ENCODE data around the gene PRDM16.

The PRDM16 gene

DNA sequence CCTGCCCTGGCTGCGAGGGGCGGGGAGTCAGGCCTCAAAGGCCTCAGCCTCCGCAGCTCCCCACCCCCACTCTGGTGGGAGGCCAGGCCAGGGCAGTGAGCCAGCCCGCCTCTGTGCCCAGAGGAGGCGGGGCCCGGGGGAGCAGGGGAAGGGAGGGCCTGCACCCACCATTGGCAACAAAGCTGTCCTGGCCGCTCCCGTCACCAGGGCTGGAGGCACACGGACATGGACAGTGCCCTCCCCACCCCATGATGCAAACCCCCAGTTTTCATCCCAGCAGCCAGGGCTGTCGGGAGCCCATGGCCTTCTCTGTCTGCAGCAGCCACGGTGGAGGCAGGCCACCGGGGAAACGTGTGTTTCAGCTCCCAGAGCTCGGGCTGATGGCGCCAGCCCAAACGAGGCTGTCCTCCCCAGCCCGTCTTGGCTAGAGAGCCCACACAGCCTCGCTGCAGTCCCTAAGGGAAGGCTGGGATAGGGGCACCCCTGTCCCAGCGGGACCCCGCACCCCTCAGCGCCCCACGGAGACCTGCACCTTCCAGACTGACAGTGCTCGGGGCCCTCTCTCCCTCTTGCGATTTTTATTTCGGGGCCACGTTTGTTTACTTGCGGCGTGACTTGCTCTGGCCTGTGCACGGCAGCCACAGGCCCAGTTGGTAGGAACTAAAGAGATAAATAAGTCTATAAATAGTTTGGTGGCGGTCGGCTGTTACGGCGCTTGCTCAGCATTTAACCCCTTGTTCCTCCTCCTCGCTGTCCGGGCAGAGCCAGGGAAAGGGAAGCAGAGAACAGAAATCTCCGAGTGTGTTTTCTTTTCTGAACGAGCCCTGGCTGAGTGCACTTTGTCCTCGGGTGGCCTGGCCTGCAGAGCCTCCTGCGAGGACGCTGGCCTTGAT lies 101.8 kb downstream of the PRDM16 start:
- DNase-seq: peak; percentile 63

DNA sequence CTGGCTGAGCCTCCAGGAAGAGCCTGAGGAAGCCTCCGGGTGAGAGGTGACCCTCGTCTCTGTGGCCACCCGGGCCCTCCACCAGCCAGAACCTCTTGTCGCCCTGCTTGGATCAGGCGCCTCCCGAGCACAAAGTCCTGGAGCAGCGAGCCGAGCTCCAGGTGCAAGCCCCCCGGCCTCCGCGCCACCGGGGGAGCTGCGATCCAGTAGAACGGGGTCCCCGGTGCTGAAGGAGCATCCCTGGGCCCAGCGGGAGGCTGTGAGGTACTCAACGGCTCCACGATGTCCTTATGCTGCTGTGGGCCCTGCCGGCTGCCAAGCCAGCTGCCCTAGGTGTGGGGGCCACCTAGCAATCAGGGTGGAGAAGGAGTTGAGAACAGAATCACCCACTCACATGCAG lies 102.8 kb downstream of the PRDM16 start:
- no peak for DNase-seq

DNA sequence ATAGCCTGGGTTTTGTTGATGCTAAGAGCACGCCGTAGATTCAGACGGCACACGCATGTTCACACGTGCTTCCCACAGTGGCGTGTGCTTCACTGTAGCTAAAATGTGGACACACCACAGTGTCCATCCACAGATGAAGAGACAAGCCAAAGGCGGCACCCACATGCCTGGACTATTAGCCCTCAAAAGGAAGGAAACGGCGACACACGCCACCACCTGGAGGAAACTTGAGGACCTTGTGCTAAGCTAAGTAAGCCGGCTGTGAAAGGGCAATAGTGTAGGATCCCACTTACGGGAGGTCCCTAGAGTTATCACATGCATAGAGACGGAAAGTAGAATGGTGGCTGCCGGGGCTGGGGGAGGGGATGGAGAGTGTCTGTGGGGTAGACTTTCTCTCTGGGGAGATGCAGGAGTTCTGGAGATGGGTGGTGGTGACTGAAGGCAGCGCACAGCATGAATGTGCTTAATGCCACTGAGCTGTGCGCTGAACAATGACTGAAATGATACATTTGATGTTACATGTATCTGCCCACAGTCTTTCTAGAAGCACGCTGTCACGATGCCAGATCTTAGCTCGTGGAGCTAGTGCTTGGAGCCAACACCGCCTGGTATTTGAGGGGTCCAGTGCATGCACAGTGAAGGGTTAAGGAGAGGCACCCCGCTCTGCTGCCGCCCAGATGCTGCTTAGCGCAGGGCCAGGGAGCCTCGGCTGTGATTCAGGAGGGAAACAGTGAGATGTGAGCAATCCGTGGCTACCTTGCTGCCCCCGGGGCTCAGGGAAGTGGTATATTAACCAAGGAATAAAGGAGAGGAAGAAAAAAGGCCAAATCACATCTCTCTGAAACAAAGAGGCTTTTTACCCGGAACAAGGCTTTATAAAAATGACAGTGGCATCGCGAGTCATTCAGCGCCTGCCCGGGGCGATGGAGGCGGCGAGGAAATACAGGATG lies 103.7 kb downstream of the PRDM16 start:
- DNase-seq: no peak

DNA sequence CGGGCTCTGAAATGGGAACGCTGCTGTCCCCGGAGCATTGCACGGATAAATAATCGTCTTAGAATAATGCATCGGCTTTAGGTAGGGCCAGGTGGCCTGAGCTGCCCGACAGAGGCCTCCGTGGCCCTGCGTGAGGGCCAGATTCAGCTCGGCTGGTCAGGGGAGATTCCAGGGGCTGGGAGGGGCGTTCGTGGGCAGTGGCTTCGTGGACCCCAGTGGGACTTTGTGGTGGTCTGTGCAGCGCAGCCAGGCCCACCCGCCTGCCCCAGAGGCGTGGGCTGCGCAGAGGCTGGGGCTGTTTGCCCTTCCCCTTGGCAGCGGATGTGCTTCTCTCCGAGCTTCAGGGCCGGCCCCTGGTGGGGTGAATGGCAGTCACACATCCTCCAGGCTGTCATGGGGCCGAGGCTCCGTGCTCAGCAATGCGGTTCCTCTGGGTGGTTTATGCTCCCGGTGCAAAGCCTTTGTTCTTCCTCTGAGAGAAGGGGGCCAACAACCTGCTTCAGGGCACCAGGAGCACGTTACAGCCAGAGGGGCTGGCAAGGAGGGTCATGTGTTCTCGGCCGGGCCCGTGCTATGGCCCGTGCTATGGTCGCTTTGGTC lies 104.5 kb downstream of the PRDM16 start:
- no peak for DNase-seq

DNA sequence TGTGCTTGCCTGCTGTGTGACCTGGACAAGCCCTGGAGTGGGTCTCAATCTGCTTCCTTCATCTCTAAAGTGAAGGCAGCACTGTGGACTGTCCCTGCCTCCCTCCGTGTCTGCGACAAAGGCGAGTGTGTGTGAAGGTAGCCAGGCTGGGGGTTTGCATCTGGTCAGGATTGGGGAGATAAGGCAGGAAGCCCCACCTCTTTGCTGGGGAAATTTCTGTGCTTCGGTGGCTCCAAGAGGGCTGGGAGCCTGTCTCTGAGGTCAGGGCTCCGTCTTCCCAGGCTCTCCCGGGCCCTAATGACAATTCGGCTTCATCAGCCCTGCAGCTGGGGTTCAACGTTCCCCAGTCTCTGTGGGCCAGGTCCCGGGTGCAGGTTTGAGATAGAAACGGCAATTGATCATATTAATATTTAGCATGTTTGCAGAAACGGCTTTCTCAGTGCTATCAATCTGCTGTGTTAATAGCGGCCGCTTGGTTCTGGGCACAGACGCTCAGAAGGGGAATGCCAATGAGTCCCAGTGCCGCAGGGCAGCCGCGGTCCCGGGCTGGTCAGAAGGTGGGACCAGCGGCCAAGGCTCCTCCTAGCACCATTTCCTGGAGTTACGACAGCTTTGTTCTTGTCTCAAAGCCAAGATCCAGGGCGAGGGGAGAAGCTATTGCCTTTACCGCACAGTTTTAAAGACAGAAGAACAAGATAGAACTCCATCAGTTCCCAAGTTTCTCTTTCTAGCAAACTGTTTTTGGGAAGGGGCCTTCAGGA lies 105.7 kb downstream of the PRDM16 start:
- no peak for DNase-seq

DNA sequence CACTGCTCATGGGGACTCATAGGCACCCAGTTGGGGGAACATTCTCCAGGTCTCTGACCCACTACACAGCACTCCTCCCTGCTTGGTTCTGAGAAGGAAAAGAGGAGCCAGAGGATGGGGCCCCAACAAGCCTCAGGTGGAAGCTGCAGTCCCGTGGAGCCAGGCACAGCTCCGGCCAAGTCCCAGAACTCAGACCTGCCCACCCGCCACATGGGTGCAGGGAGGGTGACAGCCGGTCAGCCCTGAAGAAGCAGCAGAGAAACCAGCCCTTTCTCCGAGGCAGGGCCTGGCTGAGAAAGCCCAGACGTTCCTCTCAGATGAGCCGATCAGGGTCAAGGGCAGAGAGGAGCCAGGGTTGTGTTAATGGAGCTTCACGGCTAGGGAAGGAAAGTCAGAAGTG lies 106.5 kb downstream of the PRDM16 start:
- no peak for DNase-seq

DNA sequence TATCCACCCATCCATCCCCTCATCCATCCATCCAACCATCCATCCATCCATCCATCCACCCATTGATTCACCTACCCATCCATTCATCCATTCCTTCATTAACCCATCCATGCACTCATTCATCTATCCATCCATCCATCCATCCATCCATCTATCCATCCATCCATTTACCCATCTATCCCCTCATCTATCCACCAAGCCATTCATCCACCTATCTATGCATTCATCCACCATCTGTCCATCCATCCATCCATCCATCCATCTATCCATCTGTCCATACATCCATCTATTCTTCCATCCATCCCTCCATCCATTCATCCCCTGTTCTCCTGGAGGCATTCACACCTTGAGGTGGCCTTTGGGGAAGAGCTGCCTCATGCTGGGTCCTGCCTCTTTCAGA lies 107.0 kb downstream of the PRDM16 start:
- DNase-seq: no peak

DNA sequence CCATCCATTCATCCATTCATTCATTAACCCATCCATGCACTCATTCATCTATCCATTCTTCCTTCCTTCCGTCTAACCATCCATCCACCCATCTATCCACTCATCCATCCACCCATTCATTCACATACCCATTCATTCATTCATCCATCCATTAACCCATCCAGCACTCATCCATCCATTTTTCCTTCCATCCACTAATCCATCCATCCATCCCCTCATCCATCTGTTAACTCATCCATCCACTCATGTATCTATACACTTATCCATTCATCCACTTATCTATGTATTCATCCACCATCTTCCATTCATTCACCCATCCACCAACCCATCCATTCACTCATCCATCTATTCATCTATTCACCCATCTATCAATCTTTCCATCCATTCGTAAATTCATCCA lies 107.8 kb downstream of the PRDM16 start:
- DNase-seq: no peak

DNA sequence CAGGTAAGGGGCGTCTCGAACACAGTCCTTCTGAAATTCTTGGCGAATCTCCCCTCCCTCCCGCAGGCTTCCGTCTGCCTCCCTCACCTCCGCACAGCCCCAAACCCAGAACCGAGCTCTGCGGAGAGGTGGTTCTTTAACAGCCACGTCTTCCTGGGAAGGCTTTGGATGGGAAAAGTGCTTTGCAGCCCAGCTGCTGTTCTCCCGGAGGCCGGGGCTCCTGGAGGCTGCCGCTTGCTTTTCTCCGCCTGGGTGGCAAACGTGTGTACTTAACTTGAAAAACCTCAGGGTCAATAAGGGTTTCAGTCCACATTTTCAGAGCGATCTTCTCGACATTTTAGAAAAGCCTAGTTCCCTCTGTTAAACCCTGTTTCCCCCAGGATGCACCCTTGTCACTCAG lies 109.3 kb downstream of the PRDM16 start:
- no peak for DNase-seq

DNA sequence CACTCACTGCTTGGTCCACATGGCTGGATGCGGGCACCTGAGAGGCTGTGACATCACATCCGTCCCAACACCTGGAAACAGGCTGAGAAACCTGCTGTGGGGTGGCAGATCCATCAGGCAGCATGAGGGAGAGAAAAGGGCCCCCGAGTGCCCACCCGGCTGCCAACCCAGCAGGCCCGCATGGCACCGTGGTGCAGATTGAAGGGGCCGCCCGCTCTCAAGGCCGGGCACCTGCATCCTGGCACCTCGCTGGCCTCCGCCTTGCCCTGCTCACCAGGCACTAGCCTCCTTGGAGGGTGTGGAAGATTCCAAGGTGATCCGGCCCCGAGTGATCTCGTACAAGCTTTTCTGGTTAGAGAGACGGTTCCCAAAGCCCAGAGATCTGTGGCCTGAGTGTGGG lies 110.5 kb downstream of the PRDM16 start:
- DNase-seq: no peak

DNA sequence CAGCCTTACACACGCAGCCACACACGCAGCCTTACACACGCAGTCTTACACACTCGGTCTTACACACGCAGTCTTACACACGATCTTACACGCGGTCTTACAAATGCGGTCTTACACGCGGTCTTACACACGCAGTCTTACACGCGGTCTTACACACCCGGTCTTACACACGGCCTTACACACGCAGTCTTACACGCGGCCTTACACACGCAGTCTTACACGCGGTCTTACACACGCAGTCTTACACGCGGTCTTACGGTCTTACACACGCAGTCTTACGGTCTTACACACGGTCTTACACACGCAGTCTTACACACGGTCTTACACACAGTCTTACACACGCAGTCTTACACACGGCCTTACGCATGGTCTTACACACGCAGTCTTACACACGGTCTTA lies 111.9 kb downstream of the PRDM16 start:
- no peak for DNase-seq

DNA sequence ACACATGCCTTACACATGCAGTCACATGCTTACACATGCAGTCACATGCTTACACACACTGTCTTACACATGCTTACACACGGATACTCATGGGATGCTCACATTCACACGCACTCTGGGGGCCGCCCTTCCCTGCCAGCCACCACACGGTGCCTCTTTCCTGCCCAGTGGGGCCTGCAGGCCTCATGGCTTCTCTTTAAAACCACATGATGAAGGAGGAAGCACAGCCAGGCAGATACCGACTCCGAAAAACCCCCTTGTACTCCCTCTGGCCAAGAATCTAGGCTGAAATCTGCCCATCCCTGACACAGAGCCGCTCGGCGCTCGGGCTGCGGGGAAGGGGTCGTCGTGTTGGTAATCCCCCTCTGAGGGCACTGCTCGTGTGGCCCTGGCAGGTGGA lies 113.0 kb downstream of the PRDM16 start:
- DNase-seq: no peak

DNA sequence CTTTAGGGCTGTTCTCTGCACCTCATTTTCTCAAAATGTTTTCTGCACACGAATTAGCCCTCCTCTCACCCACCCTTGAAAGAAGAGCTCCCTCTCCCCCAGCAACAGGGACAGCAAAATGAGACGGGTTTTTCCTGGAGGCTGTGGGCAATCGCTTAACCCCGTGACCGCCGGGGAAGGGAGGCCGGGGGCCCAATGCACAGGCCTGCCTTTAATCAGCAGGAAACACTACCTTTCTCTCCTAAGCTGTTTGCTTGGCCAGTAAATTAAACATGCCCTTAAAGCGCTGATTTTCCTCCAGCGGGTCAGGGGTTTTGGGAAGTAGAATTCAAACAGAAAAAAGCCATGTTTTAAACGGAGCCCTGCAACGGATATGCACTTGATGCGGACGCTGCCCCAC lies 114.4 kb downstream of the PRDM16 start:
- DNase-seq: no peak

DNA sequence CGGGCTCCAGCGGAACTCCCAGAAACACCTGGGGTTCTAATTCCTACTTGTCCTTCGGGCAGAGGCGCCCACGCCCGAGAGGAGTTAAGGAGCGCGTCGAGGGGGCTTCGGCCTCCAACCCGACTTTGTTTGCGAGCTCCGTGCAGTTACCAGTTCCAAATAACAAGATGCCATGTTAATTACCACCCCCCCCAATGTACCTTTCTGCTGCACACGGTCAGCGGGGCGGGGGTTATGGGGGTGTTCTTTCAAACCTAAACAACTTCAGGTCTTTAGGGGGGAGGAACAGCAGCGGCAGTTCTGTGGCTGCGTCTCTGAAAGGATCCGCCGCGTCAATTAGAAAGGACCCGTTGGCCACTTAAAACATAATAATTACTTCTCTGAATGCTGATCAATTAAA lies 114.8 kb downstream of the PRDM16 start:
- DNase-seq: no peak

DNA sequence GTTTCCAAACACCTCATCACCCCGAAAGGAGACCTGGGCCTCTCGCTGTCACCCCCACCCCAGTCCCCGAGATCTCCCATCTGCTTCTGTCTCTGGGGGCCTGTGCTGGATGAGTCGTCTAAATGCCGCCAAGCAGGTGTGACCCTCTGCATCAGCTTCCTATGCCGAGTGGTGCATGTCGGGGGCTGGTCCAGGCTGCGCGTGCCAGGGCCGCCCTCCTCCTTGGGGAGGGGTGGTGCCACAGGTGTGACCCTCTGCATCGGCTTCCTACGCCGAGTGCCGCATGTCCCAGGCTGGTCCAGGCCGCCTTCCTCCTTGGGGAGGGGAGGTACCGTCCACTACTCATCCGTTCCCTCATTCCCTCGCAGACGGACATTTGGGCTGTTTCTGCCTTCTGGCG lies 115.7 kb downstream of the PRDM16 start:
- no peak for DNase-seq

DNA sequence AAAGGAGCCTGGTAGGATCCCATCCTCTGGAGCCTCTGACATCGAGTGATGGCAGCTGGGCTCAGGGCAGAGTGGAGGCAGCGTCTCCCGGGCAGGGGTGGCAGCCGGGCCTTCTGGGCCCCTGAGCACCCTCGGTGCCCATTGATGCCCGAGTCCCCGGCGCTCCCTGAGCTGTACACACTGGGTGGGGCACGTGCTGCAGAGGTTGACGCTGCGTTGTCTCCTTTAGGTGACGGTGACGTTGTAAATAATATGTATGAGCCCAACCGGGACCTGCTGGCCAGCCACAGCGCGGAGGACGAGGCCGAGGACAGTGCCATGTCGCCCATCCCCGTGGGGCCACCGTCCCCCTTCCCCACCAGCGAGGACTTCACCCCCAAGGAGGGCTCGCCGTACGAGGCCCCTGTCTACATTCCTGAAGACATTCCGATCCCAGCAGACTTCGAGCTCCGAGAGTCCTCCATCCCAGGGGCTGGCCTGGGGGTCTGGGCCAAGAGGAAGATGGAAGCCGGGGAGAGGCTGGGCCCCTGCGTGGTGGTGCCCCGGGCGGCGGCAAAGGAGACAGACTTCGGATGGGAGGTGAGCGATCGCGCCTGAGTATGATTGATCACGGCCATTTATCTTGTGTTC lies 117.0 kb downstream of the PRDM16 start:
- DNase-seq: no peak

DNA sequence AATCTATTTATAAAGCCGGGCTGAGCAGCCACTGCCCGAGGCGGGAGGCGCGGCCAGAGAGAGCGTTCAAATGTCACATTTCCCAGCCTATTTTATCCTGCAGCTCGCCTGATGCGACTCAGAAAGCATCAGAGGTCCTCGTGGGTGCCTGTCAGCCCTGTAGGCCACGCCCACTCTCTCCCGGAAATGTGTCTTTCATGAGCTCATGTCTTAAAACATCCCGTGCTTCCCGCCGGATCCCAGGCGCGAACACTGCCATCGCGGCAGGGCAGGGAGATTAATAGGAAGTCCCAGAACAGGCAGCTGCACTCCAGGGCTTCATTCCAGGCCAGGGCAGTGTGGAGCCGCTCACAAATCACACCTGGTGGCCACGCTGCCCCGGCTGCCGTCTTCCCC lies 117.5 kb downstream of the PRDM16 start:
- peak; percentile 10 for DNase-seq

DNA sequence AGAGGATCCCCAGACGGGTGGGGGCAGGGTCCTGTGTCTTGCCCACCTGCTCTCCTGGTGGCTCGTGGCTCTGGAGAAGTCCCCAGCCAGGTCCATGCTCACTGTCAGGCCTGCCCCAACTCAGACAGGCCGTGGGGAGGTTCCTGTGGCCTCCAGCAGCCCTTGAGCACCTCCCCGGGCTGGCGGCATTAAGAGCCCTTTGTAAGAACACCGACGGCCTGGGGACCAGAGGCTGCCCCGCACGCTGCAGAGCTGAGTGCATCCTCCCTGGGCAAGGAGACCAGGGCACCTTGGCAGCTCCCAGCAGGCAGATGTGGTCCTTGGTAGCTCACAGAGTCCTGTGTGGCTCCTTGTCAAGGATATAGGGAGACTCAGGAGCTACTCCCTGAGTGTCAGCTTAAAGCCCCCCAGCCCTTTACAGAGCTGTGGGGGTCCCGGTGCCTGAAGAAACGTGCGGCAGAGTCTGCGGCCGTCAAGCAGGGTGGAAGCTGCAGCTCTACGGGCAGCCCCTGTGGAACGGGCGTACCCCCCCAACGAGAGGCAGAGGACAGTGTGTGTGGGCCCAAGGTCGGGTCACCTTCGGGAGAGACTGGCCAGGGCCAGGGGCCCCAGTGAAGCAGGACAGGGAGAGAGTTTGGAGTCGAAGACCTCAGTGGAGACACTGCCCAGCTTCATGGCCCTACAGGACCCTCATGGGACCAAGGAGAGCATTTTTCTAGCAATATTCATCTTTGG lies 118.6 kb downstream of the PRDM16 start:
- no peak for DNase-seq

DNA sequence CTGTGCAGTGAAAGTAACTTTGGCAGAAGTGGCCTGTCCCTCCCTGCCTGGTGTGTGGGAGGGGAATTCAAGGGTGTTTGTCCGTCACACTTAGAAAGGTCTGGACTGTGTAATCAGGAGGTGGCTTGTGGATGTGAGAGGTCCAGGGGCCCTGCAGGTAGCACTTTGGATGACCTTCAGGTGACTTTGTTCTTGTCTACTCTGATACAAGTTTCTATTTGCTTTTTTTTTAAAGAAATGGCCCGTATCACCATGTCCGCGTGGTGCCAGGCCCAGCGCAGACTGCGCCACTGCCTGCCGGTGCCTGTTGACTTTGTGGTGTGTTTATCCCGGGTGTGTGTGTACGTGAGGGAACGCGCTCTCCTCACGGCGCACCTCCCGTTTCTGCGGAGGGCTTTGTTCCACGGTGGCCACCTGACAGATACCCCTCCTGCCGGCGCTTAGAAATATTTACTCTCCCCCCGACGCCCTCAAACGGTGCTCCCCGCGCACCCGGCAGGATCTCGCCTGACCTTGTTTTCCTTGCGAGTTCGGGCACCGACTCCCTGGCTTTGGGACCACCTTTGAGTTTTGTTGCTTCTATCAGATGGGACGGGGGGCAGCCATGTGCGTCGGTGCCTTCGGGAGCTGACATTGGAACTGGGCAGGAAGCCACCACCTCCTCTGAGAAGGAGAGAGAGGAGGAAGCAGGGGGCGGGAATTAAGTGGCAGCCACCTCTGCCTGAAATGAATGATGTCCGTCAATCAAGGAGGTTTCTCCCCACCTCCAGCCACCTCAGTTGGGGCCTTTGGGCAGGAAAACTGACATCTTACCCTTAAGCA lies 119.4 kb downstream of the PRDM16 start:
- DNase-seq: peak; percentile 16

DNA sequence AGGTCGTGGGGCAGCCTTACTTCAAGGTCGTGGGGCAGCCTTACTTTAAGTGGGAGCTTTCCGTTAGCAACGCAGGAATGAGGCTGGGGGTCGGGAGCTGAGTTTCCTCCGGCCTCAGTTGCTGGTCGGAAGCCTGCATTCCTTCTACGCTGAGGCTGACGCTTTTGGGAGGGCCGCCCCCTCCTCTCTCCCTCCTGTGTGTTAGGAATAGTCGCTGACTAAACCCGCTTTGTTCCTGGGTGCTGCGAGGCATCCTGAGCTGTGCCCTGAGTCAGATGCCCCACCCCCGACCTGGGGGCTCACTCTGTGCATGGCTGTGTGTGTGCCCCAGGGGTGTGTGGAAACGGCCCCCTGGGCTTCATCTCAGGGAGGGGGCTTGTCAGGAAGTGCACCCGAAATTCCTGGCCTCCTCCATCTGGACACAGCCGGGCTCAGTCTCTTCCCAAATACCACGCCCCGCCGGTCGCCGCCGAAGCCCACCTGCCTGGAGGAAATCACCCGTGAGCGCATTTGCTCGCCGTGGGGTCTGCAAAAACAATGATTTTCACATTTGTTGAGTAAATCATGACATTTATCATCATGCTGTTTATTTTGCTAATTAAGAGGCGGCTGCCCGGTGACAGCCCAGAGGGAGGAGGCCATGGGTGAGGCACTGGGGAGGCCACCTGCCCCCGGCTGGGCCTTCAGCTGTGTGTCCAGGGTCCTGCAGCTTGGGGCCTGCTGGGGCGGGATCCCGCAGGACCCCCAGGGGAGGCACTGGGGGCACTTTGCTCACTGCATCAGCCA lies 121.4 kb downstream of the PRDM16 start:
- peak; percentile 26 for DNase-seq
